ENCODE measurements around the gene DAO. TPM values are rescaled to one million over a fixed set of nuclear protein-coding genes. Genes with fewer than 3 reads are reported as not detected.

The DAO gene
- total RNA-seq, 1 experiment from 2014 or later, result not detected

DNA sequence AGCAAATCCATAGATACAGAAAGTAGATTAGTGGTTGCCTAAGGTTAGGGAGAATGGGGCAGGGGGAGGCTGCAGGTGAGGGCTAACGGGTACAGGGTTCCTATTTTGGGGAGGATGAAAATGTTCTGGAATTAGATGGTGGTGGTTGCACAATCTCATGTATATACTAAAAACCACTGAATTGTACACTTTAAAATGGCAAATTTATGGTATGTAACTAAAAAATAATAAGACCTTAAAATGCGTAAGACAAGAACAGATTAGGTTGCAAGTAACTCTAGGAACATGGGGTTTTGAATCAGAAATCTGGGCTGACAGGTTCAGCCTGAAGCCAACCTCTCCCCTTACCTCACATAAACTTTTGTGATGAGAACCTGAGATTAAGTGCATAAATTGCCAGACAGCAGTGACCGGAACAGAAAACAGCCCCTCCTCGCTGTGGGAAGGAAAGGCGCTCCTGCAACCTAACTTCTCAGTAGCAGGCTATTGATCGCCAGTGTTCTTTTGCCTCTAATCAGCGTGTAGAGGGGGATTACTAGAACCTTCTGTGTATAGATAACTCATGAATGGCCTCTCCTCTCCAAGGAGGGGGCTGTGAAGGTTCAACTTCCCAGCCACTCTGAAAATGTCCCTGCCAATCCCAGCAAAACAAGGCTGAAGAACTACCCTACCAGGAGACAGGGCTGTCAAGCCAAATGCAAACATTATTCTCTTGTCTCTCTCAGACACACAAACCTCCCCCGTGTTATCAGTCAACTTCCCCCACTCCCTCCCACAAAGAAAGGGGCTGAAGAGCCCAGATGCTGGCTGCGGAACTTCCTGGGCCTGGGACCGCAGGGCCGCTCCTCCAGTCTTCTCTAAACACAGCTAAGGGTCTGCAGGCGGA lies 24.4 kb upstream of the DAO start:
- BruUV-seq (replicated peaks), result TSS peak; percentile 35
- TF ChIP-seq, protein P1, sequence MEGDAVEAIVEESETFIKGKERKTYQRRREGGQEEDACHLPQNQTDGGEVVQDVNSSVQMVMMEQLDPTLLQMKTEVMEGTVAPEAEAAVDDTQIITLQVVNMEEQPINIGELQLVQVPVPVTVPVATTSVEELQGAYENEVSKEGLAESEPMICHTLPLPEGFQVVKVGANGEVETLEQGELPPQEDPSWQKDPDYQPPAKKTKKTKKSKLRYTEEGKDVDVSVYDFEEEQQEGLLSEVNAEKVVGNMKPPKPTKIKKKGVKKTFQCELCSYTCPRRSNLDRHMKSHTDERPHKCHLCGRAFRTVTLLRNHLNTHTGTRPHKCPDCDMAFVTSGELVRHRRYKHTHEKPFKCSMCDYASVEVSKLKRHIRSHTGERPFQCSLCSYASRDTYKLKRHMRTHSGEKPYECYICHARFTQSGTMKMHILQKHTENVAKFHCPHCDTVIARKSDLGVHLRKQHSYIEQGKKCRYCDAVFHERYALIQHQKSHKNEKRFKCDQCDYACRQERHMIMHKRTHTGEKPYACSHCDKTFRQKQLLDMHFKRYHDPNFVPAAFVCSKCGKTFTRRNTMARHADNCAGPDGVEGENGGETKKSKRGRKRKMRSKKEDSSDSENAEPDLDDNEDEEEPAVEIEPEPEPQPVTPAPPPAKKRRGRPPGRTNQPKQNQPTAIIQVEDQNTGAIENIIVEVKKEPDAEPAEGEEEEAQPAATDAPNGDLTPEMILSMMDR (conservative IDR thresholded peaks at IDR 0.05; ENCODE audit: low read depth, low read length), result no peak
- TF ChIP-seq EZH2 (IDR thresholded peaks at IDR 0.05; ENCODE audit: borderline replicate concordance, low read depth, low read length, poor library complexity, severe bottlenecking), result no peak
- Histone ChIP-seq H3K36me3 (ENCODE audit: insufficient read depth, low read length, poor library complexity, severe bottlenecking) (peaks cover 9% of the 10 kb centered on the region), H3K9me3 (ENCODE audit: low read depth, low read length, poor library complexity, severe bottlenecking) (peaks cover 4% of the 10 kb centered on the region), H3K27ac (ENCODE audit: low read depth, low read length, poor library complexity, severe bottlenecking) (peak overlapping the region; percentile 89), H3K27me3 (replicated peaks; ENCODE audit: insufficient read depth, low read depth, low read length, poor library complexity) (no peaks in the 10 kb centered on the region), H3K4me3 (ENCODE audit: low read depth, low read length, poor library complexity, severe bottlenecking) (peak overlapping the region; percentile 85), H3K4me1 (ENCODE audit: insufficient read depth, low read length, poor library complexity, severe bottlenecking) (peaks cover 43% of the 10 kb centered on the region)
- ChIA-PET CTCF (no interaction called here), POLR2A (ENCODE audit: low non-redundant PET) (no interaction called here)
- no peak for DNase-seq (ENCODE audit: low spot score)
- intact Hi-C loops (cut with micrococcal nuclease; ENCODE audit: unreplicated experiment), result loop anchor here (2.0 to 10.0 kb wide), 3 partner anchors 239 to 607 kb away; partner anchors contain the start of genes ALKBH2, ISCU and UNG

DNA sequence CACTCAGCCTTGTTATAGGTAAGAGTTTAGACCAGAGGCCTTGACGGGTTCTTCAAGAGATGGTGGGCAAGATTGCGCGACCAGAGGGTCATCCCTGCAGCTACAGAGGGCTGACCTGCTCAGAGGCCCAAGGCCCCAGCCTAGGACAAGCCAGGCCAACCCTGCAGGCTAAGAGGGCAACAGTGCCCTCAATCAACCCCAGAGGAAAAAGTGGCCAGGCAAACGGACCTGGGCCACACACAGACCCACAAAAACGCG lies 23.8 kb upstream of the DAO start:
- Histone ChIP-seq H3K27me3 (replicated peaks; ENCODE audit: insufficient read depth, low read depth, low read length, poor library complexity) (no peaks in the 10 kb centered on the region), H3K27ac (ENCODE audit: low read depth, low read length, poor library complexity, severe bottlenecking) (peak overlapping the region; percentile 89), H3K4me3 (ENCODE audit: low read depth, low read length, poor library complexity, severe bottlenecking) (peak overlapping the region; percentile 85), H3K9me3 (ENCODE audit: low read depth, low read length, poor library complexity, severe bottlenecking) (peaks cover 4% of the 10 kb centered on the region), H3K4me1 (ENCODE audit: insufficient read depth, low read length, poor library complexity, severe bottlenecking) (peaks cover 41% of the 10 kb centered on the region), H3K36me3 (ENCODE audit: insufficient read depth, low read length, poor library complexity, severe bottlenecking) (peaks cover 9% of the 10 kb centered on the region)
- TF ChIP-seq, protein P1 (conservative IDR thresholded peaks at IDR 0.05; ENCODE audit: low read depth, low read length), result no peak
- no peak for TF ChIP-seq EZH2 (IDR thresholded peaks at IDR 0.05; ENCODE audit: borderline replicate concordance, low read depth, low read length, poor library complexity, severe bottlenecking)
- POLR2A ChIA-PET (ENCODE audit: low non-redundant PET), result no interaction called here
- CTCF ChIA-PET, result no interaction called here
- no TSS peak for BruUV-seq (replicated peaks)
- DNase-seq (ENCODE audit: low spot score), result no peak
- intact Hi-C loops (cut with micrococcal nuclease; ENCODE audit: unreplicated experiment), result loop anchor here (5.0 to 10.0 kb wide), 2 partner anchors 239 to 606 kb away; partner anchors contain the start of genes ALKBH2 and UNG

DNA sequence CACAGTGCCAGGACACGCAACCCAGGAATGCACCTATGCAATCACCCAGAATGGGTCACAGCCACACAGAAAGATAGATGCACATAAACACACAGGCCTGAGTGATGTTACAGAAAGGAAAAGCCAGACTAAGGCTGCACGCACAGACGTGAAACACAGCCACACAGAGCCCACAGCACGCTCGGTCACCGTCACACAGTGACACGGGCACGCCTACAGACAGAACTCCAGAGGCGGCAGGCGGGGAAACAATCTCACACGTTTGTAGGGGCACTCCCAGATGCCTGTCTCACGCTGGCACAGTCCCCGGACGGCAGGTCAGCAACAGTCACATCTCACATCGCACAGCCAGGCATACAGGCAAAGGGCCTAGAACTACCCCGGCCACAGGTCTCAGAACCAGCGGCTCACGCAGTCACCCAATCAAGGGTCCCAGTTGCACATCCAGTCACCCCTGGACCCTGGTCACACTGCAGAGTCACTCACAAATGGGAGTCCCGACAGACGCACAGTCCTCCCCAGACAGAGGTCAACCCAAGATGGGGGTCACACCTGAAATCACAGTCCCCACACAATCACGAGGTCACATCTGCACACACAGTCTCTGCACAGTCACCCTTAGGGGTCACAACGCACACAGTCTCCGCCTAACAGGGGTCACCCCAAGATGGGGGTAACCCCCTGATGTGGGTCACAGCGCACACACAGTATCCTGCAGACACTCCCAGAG lies 23.3 kb upstream of the DAO start:
- peak overlapping the region; percentile 85 for H3K4me3 ChIP-seq (ENCODE audit: low read depth, low read length, poor library complexity, severe bottlenecking)
- ChIA-PET POLR2A (ENCODE audit: low non-redundant PET) (no interaction called here), CTCF (no interaction called here)
- peaks cover 4% of the 10 kb centered on the region for H3K9me3 ChIP-seq (ENCODE audit: low read depth, low read length, poor library complexity, severe bottlenecking)
- H3K36me3 ChIP-seq (ENCODE audit: insufficient read depth, low read length, poor library complexity, severe bottlenecking), result peaks cover 9% of the 10 kb centered on the region
- peaks cover 38% of the 10 kb centered on the region for H3K4me1 ChIP-seq (ENCODE audit: insufficient read depth, low read length, poor library complexity, severe bottlenecking)
- DNase-seq (ENCODE audit: low spot score), result peak; percentile 50
- no TSS peak for BruUV-seq (replicated peaks)
- peak overlapping the region; percentile 89 for H3K27ac ChIP-seq (ENCODE audit: low read depth, low read length, poor library complexity, severe bottlenecking)
- intact Hi-C loops (cut with micrococcal nuclease; ENCODE audit: unreplicated experiment), result loop anchor here (5.0 to 10.0 kb wide), 2 partner anchors 238 to 606 kb away; partner anchors contain the start of genes ALKBH2 and UNG
- H3K27me3 ChIP-seq (replicated peaks; ENCODE audit: insufficient read depth, low read depth, low read length, poor library complexity), result no peaks in the 10 kb centered on the region
- no peak for TF ChIP-seq EZH2 (IDR thresholded peaks at IDR 0.05; ENCODE audit: borderline replicate concordance, low read depth, low read length, poor library complexity, severe bottlenecking)
- TF ChIP-seq, protein P1 (conservative IDR thresholded peaks at IDR 0.05; ENCODE audit: low read depth, low read length), result no peak
